C4-2B (cell line): ENCODE data around the gene PML.
"Not testable (repeated sequence)": the region's sequence is repeated elsewhere in the genome, so short reads cannot be mapped to it uniquely, and the experiment has no call there.

Experiments used
- CTCF ChIP-seq: fragments of 450-650 bp; conservative IDR thresholded peaks from 2 replicates; pipeline ENCODE4 v1.5.1; 2017; ENCODE audit warnings: mild to moderate bottlenecking
- ZFX ChIP-seq: fragments of 450-650 bp; IDR thresholded peaks from 2 replicates; pipeline ENCODE4 v1.6.1; 2017

DNA sequence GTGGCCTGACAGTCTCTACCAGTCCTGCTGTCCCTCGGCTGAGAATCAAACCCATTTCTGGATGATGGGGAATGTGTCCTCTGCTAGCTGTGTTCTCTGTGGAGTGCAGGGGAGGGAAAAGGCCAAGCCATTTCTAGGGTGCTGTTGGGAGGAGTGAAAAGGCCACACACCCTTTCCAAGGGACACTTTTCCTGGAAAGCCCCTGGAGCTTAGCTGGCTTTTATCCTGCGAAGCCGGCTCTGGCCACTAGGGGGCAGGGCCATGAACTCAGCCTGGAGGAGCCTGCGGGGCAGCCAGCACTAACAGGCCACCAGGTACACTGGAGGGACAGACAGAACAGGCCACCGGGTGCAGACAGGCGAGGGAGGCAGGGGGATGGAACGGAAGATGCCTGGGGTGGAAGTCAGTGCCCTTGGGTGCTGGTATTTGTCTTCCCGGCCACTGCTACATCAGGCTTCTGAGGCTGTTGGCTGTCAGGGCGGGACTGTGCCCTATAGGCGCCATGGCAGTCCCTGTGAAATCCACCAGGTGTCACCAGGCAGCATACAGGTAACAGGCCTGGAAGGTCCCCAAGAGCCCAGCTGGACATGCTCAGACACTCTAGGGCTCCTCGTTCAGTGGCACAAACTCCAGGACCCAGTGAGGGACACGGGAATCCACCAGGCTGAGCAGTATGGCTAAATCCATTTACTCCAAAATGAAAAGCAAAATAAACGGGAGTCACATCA, 71.3 kb downstream of the PML start:
- TF ChIP-seq CTCF: peak; percentile 70
- TF ChIP-seq ZFX: not testable (repeated sequence)
